ENCODE measurements around the gene GSK3A.

Gene GSK3A

DNA sequence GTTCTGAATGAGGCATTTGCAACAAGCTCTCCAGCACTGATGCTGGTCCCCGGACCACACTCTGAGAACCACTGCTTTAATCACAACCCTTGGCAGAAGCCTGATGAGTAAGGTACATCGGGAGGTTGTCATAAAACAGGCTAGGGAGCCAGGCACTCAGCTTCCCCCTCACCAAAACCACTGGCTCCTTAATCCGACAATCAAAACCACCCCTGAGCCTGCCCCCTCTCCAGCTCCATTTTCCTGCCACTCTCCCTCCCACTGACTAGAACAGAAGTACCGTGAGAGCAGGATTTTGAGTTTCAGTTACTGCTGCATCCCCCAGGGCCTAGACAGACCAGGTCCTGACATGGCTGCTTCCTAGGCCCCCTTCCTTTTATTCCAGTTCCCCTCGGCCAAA, 7.2 kb downstream of the GSK3A start:
- TF ChIP-seq, protein P1, sequence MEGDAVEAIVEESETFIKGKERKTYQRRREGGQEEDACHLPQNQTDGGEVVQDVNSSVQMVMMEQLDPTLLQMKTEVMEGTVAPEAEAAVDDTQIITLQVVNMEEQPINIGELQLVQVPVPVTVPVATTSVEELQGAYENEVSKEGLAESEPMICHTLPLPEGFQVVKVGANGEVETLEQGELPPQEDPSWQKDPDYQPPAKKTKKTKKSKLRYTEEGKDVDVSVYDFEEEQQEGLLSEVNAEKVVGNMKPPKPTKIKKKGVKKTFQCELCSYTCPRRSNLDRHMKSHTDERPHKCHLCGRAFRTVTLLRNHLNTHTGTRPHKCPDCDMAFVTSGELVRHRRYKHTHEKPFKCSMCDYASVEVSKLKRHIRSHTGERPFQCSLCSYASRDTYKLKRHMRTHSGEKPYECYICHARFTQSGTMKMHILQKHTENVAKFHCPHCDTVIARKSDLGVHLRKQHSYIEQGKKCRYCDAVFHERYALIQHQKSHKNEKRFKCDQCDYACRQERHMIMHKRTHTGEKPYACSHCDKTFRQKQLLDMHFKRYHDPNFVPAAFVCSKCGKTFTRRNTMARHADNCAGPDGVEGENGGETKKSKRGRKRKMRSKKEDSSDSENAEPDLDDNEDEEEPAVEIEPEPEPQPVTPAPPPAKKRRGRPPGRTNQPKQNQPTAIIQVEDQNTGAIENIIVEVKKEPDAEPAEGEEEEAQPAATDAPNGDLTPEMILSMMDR (IDR thresholded peaks at IDR 0.05; ENCODE audit: insufficient read depth, missing control alignments): no peak
- DNase-seq (ENCODE audit: insufficient read length, low spot score) (no peak), FAIRE-seq (no peak)

DNA sequence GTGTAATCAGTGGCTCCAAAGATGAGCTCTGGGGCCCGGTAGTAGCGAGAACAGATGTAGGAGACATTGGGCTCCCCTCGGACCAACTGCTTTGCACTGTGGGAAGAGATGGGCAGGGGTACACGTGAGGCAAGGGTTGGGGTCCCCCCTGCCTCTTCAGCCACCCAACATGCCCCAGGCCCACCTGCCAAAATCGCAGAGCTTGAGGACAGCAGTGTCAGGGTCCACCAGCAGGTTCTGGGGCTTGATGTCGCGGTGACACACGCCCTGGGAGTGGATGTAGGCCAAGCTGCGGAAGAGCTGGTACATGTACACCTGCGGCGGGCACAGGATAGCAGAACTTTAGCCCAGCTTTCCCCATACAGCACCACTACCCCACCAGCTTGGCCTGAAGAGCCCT, 8.0 kb downstream of the GSK3A start:
- no peak for DNase-seq (ENCODE audit: insufficient read length, low spot score)
- TF ChIP-seq, protein P1 (IDR thresholded peaks at IDR 0.05; ENCODE audit: insufficient read depth, missing control alignments): no peak
- no peak for FAIRE-seq

DNA sequence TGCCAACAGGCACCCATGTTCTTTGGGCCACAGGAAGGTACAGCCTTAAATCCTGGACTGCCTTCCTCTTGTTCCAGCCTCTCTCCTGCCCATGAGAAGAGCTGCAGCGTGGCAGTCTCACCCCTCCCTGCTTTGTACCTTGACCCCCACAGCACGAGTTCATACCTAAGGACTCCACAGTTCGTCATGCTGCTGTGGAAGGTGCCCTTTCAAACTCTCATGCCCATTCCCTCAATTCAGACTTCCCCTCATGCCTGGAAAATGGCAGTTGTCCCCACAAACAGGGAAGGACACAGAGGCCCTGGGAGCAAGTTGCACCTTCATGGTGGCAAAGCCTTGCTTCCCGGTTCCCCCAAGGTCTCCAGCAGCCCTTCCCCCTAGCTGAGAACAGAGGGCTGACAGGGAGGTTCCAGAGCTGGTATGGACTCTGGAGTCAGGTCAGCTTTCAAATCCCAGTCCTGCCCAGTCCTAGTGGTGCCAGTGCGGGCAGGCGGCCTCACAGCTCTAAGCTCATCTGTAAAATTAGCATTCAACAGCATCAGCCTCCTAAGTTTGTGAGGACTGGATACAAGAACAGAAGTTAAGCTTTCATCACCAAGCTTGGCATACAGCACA, 8.6 kb downstream of the GSK3A start:
- TF ChIP-seq, protein P1 (IDR thresholded peaks at IDR 0.05; ENCODE audit: insufficient read depth, missing control alignments): no peak
- no peak for FAIRE-seq
- DNase-seq (ENCODE audit: insufficient read length, low spot score): no peak

DNA sequence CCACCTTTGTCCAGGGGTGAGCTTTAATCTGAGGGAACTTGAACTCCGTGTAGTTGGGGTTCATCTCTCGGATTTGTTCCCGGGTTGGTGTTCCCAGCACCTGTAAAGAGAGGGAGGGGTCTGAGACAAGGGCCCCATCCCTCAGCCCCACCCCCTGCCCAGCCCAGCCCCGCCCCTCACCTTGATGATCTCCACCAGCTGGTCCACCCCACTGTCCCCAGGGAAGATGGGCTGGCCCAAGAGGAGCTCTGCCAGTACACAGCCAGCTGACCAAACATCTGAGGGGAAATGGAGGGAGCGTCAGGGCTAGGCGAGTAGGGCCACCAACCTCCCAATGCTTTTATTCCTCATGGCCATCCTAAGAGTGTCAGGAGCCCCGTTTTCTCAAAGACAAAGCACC, 9.3 kb downstream of the GSK3A start:
- TF ChIP-seq, protein P1 (IDR thresholded peaks at IDR 0.05; ENCODE audit: insufficient read depth, missing control alignments): no peak
- DNase-seq (ENCODE audit: insufficient read length, low spot score) (no peak), FAIRE-seq (no peak)

DNA sequence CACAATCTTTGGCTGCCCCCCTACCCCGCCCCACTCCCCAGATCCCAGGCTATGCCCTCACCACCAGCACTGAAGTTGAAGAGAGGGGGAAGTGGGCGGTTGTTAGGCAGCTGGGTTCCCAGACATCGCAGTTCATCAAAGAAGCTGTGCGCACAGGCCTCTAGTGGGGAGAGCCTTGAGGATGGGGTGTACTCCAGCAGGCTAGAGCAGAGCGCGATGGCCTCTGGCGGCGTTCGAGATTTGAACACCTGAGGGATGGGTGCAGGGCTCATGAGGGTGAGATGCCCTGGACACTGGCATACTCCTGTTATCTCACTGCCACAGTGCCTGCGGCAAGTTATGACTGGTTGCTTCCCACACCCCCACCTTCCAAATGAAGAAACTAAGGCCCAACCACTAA, 10.0 kb downstream of the GSK3A start:
- TF ChIP-seq, protein P1 (IDR thresholded peaks at IDR 0.05; ENCODE audit: insufficient read depth, missing control alignments): no peak
- FAIRE-seq: no peak
- DNase-seq (ENCODE audit: insufficient read length, low spot score): no peak

DNA sequence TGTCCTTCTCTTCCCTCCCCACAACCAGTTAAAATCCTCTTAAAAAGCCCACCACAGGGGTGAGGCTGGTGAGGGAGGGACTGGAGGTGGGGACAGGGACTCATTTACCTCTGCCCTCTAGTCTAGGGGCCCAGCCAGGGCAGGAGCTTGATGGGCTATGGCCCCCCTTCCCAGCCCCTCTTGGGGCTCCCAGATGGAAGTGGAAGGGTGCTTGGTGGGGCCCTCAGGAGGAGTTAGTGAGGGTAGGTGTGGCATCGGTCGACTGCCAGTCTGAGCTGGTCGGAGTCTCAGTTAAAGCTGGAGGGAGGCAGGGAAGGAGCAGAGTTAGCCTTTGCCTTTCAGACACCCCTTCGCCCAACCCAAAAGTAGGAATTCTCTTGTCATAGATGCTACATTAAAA, 11.8 kb downstream of the GSK3A start:
- DNase-seq (ENCODE audit: insufficient read length, low spot score) (no peak), FAIRE-seq (no peak)
- TF ChIP-seq, protein P1 (IDR thresholded peaks at IDR 0.05; ENCODE audit: insufficient read depth, missing control alignments): no peak

DNA sequence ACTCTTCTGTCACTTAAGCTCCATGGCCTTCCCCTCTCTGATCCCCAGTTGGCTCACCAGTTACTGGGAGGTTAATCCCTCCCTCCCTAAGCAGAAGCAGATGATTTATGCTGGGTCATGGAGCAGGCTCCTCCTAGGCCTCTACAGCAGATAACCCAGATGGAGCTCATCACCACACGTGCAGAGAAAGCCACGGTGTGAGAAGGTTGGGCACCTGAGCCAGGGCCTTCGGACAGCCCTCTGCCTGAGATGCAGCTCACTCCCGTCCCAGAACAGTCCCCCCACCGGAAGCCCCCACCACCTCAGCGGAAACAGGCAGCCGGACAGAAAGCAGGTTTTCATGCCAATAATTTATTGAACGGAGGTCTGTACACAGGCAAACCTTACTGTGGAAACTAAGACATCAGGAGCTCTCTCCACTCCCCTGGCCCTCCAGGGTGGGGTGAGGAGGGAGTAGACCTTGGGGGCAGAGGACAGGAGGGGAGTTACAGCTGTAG, 12.5 kb downstream of the GSK3A start:
- TF ChIP-seq, protein P1 (IDR thresholded peaks at IDR 0.05; ENCODE audit: insufficient read depth, missing control alignments): no peak
- FAIRE-seq (peak; percentile 77), DNase-seq (ENCODE audit: insufficient read length, low spot score) (peak; percentile 92)

All from D721Med (cell line).